HepG2 (cell line): ENCODE results near the gene HABP4. TPM values are rescaled to one million over a fixed set of nuclear protein-coding genes. Genes with fewer than 3 reads are reported as not detected.

Source experiments
- CSRNP1 ChIP-seq: sonication (generic); formaldehyde crosslinking; IDR thresholded peaks from 2 replicates; pipeline ENCODE4 v1.8.1; 2023; ENCODE audit warnings: mild to moderate bottlenecking, missing genetic modification reagents
- FOXA1 ChIP-seq, 2 experiments: fragments of 450-650 bp in 1 of 2; sonication (generic) in 1 of 2; formaldehyde crosslinking in 1 of 2; IDR thresholded peaks; 2 replicates each; pipeline versions ENCODE4 v1.4.0 to v1.6.1; 2016 to 2020; ENCODE audit warnings: missing genetic modification reagents in 1 of 2
- IRF2 ChIP-seq: IDR thresholded peaks from 2 replicates; pipeline ENCODE4 v1.6.1; 2018; ENCODE audit warnings: missing genetic modification reagents, missing compliant biosample characterization
- ZBTB3 ChIP-seq: sonication (generic); formaldehyde crosslinking; IDR thresholded peaks from 2 replicates; pipeline ENCODE4 v1.4.0; 2020; ENCODE audit warnings: low read depth, mild to moderate bottlenecking, moderate library complexity, missing genetic modification reagents, borderline replicate concordance
- ZHX1 ChIP-seq: sonication (generic); formaldehyde crosslinking; IDR thresholded peaks from 2 replicates; pipeline ENCODE4 v1.8.1; 2022; ENCODE audit warnings: low read depth, mild to moderate bottlenecking, missing genetic modification reagents
- ZNF589 ChIP-seq: sonication (generic); formaldehyde crosslinking; conservative IDR thresholded peaks from 2 replicates; pipeline ENCODE4 v1.8.0; 2022; ENCODE audit warnings: mild to moderate bottlenecking, moderate library complexity, missing genetic modification reagents
- polyA plus RNA-seq, 8 experiments: library from polyadenylated mRNA; depleted of rRNA in 3 of 8; stranded (reverse) in 7 of 8; unstranded in 1 of 8; fragments of >200 nt; fragmentation: Illumina TruSeq in 4 of 8; extraction: Trizol in 4 of 8; gene quantifications; 2 replicates each; pipeline versions ENCODE4 v1.2.1 to v1.2.3, GENCODE V29; 2011 to 2016; ENCODE audit warnings: low read depth in 4 of 8, missing spikeins in 1 of 8, mixed read lengths in 1 of 8; ENCODE audit not compliant: insufficient read depth in 1 of 8
- total RNA-seq, 5 experiments: library from RNA; depleted of rRNA; stranded (reverse); fragments of >200 nt; fragmentation: Illumina TruSeq; extraction: Trizol; gene quantifications; 2 replicates each; pipeline ENCODE4 v1.2.3, GENCODE V29; 2016; ENCODE audit warnings: low read depth in 1 of 5
- TF ChIP-seq, protein P1 (sequence below): sonication (generic); formaldehyde crosslinking; IDR thresholded peaks from 2 replicates; pipeline ENCODE4 v1.4.0; 2020; ENCODE audit warnings: missing genetic modification reagents
- TF ChIP-seq, protein P2 (sequence below): IDR thresholded peaks from 2 replicates; pipeline ENCODE4 v1.6.1; 2016; ENCODE audit warnings: mild to moderate bottlenecking
- TF ChIP-seq, protein P3 (sequence below): sonication (generic); formaldehyde crosslinking; IDR thresholded peaks from 2 replicates; pipeline ENCODE4 v1.5.1; 2020; ENCODE audit warnings: mild to moderate bottlenecking, missing genetic modification reagents, moderate library complexity
- TF ChIP-seq, protein P4 (sequence below): sonication (generic); formaldehyde crosslinking; IDR thresholded peaks from 2 replicates; pipeline ENCODE4 v1.5.0; 2020; ENCODE audit warnings: mild to moderate bottlenecking, missing genetic modification reagents
- TF ChIP-seq, protein P5 (sequence below), 2 experiments: sonication (generic) in 1 of 2; formaldehyde crosslinking in 1 of 2; IDR thresholded peaks; 2 replicates each; pipeline versions ENCODE4 v1.6.1 to v1.9.0; 2014 to 2022; ENCODE audit warnings: antibody characterized with exemption in 1 of 2, borderline replicate concordance in 1 of 2, inconsistent platforms in 1 of 2, low read depth in 1 of 2, missing genetic modification reagents in 1 of 2

HABP4 gene
- total and polyA plus RNA-seq, 2 of the 13 experiments (the other 11 are each of a cell fraction or from before 2014, with no cell fraction given): 14.3 to 26.6 TPM

DNA sequence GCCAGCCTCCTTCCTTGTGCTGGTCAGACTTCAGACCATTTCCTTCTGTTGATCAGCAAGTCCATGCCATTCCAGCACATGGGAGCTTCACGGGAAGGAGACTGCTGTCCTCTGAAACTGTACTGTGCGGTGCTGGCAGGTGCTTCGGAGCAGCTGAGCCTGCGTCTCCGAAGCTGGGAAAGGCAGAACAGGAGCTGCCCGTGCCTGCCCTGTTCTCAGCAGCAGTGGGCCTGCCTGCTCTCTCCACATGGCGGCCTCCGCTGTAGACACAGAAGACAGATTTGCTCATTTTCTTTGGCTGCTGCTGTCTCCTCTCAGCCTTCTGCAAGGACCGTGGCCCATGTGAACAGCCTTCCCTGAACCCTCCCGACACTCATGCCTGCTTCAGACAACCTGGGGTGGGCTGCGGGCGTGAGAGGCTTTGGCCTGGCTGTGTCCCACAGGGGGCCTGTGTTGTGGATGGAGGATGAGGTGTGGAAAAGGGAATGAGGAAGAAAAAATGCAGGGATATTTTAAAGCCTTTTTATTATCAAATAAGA is 43.1 kb downstream of the HABP4 start (continued):
- TF ChIP-seq CSRNP1 (CRISPR knock-in tag) (no peak), ZNF589 (CRISPR knock-in tag) (no peak), ZHX1 (CRISPR knock-in tag) (no peak), IRF2 (CRISPR knock-in tag) (no peak), FOXA1 (IDR thresholded peaks at IDR 0.05) (no peak), FOXA1 (CRISPR knock-in tag; IDR thresholded peaks at IDR 0.05) (no peak), ZBTB3 (CRISPR knock-in tag) (no peak)
- TF ChIP-seq, protein P1, sequence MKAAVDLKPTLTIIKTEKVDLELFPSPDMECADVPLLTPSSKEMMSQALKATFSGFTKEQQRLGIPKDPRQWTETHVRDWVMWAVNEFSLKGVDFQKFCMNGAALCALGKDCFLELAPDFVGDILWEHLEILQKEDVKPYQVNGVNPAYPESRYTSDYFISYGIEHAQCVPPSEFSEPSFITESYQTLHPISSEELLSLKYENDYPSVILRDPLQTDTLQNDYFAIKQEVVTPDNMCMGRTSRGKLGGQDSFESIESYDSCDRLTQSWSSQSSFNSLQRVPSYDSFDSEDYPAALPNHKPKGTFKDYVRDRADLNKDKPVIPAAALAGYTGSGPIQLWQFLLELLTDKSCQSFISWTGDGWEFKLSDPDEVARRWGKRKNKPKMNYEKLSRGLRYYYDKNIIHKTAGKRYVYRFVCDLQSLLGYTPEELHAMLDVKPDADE (CRISPR knock-in tag): no peak
- TF ChIP-seq, protein P2, sequence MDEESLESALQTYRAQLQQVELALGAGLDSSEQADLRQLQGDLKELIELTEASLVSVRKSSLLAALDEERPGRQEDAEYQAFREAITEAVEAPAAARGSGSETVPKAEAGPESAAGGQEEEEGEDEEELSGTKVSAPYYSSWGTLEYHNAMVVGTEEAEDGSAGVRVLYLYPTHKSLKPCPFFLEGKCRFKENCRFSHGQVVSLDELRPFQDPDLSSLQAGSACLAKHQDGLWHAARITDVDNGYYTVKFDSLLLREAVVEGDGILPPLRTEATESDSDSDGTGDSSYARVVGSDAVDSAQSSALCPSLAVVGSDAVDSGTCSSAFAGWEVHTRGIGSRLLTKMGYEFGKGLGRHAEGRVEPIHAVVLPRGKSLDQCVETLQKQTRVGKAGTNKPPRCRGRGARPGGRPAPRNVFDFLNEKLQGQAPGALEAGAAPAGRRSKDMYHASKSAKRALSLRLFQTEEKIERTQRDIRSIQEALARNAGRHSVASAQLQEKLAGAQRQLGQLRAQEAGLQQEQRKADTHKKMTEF (CRISPR knock-in tag): no peak
- TF ChIP-seq, protein P3, sequence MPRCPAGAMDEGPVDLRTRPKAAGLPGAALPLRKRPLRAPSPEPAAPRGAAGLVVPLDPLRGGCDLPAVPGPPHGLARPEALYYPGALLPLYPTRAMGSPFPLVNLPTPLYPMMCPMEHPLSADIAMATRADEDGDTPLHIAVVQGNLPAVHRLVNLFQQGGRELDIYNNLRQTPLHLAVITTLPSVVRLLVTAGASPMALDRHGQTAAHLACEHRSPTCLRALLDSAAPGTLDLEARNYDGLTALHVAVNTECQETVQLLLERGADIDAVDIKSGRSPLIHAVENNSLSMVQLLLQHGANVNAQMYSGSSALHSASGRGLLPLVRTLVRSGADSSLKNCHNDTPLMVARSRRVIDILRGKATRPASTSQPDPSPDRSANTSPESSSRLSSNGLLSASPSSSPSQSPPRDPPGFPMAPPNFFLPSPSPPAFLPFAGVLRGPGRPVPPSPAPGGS (CRISPR knock-in tag): no peak
- TF ChIP-seq, protein P4, sequence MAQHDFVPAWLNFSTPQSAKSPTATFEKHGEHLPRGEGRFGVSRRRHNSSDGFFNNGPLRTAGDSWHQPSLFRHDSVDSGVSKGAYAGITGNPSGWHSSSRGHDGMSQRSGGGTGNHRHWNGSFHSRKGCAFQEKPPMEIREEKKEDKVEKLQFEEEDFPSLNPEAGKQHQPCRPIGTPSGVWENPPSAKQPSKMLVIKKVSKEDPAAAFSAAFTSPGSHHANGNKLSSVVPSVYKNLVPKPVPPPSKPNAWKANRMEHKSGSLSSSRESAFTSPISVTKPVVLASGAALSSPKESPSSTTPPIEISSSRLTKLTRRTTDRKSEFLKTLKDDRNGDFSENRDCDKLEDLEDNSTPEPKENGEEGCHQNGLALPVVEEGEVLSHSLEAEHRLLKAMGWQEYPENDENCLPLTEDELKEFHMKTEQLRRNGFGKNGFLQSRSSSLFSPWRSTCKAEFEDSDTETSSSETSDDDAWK: no peak
- TF ChIP-seq, protein P5, sequence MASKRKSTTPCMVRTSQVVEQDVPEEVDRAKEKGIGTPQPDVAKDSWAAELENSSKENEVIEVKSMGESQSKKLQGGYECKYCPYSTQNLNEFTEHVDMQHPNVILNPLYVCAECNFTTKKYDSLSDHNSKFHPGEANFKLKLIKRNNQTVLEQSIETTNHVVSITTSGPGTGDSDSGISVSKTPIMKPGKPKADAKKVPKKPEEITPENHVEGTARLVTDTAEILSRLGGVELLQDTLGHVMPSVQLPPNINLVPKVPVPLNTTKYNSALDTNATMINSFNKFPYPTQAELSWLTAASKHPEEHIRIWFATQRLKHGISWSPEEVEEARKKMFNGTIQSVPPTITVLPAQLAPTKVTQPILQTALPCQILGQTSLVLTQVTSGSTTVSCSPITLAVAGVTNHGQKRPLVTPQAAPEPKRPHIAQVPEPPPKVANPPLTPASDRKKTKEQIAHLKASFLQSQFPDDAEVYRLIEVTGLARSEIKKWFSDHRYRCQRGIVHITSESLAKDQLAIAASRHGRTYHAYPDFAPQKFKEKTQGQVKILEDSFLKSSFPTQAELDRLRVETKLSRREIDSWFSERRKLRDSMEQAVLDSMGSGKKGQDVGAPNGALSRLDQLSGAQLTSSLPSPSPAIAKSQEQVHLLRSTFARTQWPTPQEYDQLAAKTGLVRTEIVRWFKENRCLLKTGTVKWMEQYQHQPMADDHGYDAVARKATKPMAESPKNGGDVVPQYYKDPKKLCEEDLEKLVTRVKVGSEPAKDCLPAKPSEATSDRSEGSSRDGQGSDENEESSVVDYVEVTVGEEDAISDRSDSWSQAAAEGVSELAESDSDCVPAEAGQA (IDR thresholded peaks at IDR 0.05; ENCODE audit: low read depth): no peak
- TF ChIP-seq, protein P5 (CRISPR knock-in tag; IDR thresholded peaks at IDR 0.05; ENCODE audit: borderline replicate concordance): no peak
